Endometrial microvascular endothelial cells (primary cell): Measurements from ENCODE around the gene SPEM1. TPM values are rescaled to one million over a fixed set of nuclear protein-coding genes. Genes with fewer than 3 reads are reported as not detected.

ENCODE experiments used
- in situ Hi-C: cut with HindIII; loops from 2 replicates; pipeline ENCODE4 v1.10.0; 2017; ENCODE audit warnings: low sequenced_read_pairs, low pct_unique_long_range_greater_than_20kb; ENCODE audit errors: inconsistent ontology term
- total RNA-seq: library from RNA; depleted of rRNA; stranded (reverse); fragments of >200 nt; gene quantifications from one replicate; pipeline ENCODE4 v1.2.3, GENCODE V29; 2015; ENCODE audit errors: inconsistent ontology term

SPEM1 gene
- total RNA-seq, 1 donor from 2014 or later, result not detected

DNA sequence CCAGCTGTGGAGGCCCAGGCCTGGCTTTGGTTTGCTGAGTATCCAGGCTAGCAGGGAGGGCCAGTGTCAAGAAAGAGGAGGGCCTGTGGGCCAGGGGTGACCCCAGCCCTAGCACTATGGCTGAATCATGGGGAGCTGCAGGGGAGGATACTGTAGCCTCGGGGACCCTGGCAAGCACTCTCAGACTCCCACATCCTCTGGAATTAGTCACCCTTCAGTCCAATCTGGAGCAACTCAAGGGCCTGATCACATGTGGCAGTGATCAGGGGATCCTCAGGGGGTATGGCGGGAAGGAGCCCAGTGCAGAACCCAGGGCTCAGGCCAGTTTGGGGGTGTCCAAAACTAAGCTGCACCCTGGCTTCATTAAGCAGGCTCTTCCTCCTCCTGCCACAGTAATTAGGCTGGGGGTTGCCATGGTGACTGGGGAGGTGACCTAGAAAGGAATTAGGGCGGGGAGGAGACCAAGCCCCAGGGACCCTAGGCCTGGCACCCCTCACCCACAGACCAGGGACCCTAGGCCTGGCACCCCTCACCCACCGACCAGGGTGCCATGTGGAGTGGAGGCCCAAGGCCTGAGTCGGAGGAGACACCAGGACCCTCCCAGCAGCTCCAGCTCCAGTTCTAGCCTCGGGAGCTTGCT lies 6.7 kb upstream of the SPEM1 start:
- in situ Hi-C loops, result no loop called here

DNA sequence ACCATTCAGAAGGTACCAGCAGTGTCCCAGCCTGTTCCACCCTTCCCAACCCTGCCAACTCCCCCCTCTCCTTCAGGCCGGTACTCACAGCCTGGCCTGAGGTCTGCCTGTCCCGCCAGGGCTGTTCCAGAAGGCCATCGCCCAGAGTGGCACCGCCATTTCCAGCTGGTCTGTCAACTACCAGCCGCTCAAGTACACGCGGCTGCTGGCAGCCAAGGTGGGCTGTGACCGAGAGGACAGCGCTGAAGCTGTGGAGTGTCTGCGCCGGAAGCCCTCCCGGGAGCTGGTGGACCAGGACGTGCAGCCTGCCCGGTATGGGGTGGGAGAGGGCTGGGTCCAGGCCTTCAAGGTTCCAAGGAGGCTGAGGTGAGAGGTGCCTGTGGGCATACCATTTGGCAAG lies 5.3 kb upstream of the SPEM1 start:
- in situ Hi-C loops, result no loop called here

DNA sequence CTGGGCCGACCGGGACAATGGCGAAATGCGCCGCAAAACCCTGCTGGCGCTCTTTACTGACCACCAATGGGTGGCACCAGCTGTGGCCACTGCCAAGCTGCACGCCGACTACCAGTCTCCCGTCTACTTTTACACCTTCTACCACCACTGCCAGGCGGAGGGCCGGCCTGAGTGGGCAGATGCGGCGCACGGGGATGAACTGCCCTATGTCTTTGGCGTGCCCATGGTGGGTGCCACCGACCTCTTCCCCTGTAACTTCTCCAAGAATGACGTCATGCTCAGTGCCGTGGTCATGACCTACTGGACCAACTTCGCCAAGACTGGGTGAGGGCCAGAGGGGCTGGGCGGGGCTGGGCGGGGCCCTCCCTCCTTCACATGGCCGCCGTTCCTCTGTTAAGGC lies 4.3 kb upstream of the SPEM1 start:
- in situ Hi-C loops, result no loop called here

DNA sequence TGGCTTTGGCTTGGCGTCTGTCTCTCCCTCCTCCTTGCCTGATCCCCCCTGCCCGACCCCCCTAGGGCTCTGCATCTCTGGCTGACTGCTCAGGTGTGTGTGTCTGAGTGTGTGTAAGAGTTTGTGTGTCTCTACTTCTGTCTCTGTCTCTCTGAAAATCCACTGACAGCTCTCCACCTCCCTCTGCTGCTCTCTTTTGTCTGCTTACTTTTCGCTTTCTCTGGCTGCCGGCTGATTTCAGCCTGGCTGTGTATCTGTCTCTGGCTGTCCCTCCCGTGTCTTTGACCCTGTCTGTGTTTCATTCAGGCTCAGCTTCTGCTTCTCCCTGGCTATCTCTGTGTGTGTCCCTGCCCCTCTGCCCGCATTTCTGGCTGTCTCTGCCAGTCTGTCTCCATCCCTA lies 3.8 kb upstream of the SPEM1 start:
- in situ Hi-C loops, result no loop called here

DNA sequence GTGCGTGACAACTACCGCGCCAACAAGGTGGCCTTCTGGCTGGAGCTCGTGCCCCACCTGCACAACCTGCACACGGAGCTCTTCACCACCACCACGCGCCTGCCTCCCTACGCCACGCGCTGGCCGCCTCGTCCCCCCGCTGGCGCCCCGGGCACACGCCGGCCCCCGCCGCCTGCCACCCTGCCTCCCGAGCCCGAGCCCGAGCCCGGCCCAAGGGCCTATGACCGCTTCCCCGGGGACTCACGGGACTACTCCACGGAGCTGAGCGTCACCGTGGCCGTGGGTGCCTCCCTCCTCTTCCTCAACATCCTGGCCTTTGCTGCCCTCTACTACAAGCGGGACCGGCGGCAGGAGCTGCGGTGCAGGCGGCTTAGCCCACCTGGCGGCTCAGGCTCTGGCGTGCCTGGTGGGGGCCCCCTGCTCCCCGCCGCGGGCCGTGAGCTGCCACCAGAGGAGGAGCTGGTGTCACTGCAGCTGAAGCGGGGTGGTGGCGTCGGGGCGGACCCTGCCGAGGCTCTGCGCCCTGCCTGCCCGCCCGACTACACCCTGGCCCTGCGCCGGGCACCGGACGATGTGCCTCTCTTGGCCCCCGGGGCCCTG lies 3.0 kb upstream of the SPEM1 start:
- in situ Hi-C loops, result no loop called here

DNA sequence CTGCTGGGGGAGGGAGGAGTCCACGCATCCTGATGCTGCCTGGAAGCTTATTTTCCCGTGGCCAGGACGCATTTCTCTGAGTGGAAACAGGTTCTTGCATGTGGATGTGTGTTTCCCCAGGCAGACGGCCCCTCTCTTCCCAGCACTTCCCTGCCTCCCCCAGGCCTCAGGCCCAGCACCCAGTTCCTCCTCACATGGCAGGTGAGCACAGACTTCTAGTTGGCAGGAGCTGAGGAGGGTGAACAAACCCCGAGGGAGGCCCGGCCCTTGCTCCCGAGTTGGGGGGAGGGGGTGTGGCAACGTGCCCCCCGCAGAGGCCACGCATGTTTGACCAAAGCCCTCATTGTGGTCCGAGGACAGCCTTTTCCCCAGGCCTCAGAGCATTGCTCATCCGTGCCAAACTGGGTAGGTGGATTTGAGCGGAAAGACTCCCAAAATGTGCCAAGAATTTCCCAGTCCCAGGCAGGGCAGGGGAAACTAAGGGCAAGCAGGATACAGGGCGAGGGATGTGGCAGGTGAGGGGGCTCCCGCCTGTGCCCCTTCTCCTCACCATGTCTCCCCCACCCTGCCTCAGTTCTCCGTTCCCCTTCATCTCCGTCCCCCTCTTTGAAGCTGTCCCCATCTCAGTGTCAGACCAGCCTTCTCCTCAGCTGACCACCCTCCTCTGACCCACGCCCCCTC lies 1.5 kb upstream of the SPEM1 start:
- in situ Hi-C loops, result no loop called here

DNA sequence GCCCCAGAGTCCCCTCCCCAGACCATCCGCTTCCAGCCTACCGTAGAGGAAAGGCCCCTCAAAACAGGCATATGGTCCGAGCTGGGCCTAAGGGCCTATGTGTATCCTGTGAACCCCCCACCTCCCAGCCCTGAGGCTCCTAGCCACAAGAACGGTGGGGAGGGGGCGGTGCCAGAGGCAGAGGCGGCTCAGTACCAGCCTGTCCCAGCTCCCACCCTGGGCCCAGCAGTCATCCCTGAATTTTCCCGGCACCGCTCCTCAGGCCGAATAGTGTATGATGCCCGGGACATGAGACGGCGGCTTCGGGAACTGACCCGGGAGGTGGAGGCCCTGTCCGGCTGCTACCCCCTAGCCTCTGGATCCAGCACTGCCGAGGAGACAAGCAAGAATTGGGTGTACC lies 1.1 kb downstream of the SPEM1 start:
- in situ Hi-C loops, result no loop called here

DNA sequence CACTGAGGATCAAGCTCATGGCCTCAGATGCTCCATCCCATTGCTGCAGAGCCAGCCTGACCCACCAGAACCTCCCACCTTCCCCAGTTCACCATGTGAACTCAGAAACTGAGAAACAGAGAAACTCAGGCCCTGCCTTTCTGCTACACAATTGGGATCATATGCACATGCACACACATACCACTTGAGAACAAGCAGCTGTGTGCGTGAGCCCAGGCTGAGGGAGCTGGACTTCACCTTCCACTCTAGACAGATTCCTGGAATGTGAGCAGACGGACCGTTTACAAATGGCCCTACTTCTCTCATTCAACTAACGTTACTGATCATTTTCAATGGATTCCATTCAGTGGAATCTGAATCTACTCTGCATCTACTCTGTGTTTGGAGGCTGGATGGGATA lies 3.6 kb downstream of the SPEM1 start:
- in situ Hi-C loops, result no loop called here

DNA sequence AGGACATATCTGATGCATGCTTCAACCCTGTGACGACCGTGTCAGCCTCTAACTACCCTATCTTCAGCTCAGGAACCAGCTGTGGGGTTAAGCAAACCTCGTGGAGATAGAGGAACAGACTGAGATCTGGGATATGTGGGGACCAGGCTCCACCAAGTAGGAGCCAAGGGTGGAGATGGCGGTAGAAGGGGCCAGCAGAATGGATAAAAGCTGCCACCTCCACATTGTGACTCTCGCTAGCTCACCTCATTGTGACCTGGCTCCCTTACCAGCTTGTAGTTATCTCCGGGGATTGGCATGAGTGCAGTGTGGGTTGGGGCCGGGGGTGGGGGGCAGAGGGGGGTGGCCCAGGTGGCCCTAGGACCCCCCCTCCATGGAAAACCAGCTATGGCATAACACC lies 5.2 kb downstream of the SPEM1 start, which contains the start of gene SPEM2:
Gene SPEM2, plus strand, starts transcription at position 301 of the 400 bp plus-strand sequence. Its CDS starts 73 bp downstream, at position 374.
- in situ Hi-C loops, result no loop called here

DNA sequence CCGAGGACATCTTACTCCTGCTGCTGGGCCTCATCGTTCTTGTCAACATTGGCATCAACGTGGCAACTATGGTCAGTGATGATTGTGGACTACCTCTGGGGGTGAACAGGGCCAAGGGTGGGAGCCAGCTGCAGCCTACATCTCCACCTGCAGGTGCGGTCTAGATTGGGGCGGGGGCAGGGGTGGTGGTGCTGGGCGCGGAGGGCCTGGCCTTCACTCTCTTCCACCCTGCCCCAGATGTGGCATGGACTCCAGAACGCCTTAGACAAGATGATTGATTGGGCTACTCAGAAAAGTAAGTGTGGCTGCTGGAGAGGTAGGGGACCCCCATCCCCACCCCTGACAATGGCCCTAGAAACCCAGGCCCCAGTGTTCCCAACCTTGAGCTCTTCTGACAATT lies 5.6 kb downstream of the SPEM1 start:
- in situ Hi-C loops, result no loop called here

DNA sequence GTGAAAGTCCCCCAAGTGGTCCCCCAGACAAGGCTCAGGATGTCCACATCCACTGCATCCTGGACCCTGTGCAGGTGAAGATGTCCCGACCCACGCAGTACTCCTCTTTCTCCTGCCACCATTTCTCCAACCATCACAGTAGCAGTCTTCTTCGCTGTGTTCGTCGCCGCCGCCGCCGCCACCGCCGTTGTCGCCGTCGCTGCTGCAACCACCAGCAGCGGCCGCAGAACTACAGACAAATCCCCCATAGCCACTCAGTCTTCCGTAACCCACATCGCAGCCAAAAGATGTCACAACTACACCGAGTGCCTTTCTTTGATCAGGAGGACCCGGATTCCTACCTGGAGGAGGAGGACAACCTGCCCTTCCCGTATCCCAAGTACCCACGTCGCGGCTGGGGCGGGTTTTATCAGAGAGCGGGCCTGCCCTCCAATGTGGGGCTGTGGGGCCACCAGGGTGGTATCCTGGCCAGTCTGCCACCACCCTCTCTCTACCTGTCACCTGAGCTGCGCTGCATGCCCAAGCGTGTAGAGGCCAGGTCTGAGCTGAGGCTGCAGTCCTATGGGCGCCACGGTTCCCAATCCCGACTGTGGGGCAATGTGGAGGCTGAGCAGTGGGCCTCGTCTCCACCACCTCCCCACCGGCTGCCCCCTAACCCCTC lies 6.2 kb downstream of the SPEM1 start:
- in situ Hi-C loops, result no loop called here

DNA sequence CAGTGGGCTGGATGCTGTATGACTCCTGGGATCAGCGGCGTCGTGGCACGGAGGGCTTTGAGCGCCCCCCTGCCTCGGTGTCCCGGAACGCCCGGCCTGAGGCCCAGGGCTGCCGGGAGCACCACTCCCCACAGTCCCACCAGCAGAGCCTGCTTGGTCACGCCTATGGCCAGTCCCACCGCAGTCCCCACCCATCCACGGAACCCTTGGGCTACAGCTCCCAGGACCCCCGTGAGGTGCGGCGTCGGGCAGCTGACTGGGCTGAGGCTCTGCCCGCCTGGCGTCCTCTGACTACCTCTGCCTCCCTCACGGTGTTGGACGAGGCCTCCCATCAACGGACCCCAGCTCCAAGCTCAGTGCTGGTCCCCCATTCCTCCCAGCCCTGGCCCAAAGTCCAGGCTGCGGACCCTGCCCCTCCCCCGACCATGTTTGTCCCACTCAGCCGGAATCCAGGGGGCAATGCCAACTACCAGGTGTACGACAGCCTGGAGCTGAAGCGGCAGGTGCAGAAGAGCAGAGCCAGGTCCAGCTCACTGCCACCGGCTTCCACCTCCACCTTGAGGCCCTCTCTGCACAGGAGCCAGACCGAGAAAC lies 6.9 kb downstream of the SPEM1 start:
- in situ Hi-C loops, result no loop called here

DNA sequence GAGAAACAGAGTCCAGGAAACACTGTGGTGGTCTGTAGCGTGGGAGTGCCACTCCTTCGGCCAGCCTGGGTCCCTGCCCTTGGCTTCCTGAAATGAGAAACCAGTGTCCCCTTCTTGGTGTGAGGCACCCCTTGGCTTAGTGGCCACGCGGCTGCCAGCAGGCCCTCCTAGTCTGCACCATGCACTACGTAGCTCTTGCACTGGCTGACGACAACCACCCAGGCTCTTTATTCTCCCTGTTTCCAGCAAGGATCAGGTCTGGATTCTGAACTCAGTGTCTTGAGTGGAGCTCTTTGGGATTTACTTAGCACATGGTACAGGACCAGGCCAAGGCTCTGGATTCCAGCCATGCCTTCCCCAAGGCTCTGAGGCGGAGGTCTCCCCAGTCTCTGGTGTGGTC lies 7.4 kb downstream of the SPEM1 start:
- in situ Hi-C loops, result no loop called here

DNA sequence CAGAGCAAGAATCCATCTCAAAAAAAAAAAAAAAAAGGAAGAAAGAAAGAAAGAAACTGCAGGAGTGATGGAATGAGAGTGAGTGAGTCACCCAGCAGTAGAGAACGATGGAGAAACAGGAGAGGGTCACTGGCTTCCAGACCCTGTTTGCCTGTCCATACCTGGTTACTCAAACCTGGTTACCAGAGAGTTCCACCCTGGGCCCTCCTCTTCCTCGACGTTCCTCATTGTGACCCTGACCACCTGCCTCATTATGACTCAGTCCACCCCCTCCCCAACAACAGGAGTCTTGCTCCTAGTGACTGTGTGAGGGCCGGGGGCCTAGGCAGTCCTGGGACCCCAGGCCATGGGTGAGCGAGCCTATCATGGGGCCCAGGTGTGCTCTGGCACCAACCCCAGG lies 8.4 kb downstream of the SPEM1 start, which contains the start of gene SPEM3:
Gene SPEM3, plus strand, starts transcription at position 301 of the 400 bp plus-strand sequence. Its CDS starts 46 bp downstream, at position 347.
- in situ Hi-C loops, result no loop called here

DNA sequence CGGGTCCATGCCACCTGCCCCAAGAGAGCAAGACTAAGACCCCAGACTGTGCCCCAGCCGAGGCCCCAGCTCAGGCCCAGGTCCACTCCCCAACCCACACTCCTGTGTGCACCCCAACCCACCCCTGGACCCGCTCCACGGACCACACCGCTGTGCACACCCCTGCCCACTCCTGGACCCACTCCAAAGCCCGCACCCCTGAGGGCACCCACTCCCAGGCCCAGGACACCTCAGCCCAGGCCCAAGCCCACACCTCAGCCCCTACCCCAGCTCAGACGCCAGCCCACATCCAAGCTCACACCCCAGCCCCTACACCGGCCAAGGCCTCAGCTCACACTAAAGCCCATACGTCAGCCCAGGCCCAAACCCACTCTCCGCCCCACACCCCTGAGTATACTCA lies 9.6 kb downstream of the SPEM1 start:
- in situ Hi-C loops, result no loop called here

DNA sequence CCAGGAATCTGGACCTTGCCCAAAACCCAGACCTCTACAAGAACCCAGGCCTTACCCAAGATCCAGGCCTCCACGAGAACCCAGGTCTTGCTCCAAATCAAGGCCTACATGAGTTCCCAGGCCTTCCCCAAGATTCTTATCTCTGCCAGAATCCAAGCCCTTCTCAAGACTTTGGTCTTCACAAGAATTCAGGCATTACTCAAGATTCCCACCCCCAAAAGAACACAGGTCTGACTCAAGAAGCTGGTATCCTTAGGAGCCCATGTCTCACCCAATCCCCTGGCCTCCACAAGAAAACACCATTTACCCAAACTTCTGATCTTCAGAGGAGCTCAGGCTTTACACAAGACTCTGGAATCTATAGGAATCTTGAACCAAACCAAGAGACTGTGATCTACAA lies 11.1 kb downstream of the SPEM1 start:
- in situ Hi-C loops, result no loop called here

DNA sequence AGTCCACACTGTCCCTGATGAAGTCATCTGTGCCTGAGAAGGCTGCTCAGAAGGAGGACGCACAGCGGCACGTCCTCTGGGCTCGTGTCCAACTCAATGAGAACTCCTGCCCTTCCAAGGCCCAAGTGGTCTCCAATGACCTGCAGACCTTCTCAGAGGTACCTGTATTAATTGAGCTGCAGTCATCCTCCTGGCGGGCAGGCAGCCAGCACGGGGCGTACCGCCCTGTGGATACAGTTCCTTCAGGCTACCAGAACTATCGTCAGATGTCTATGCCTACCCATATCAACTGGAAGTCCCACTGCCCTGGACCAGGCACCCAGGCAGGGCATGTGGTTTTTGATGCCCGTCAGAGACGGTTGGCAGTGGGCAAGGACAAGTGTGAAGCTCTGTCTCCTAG lies 12.2 kb downstream of the SPEM1 start:
- in situ Hi-C loops, result no loop called here

DNA sequence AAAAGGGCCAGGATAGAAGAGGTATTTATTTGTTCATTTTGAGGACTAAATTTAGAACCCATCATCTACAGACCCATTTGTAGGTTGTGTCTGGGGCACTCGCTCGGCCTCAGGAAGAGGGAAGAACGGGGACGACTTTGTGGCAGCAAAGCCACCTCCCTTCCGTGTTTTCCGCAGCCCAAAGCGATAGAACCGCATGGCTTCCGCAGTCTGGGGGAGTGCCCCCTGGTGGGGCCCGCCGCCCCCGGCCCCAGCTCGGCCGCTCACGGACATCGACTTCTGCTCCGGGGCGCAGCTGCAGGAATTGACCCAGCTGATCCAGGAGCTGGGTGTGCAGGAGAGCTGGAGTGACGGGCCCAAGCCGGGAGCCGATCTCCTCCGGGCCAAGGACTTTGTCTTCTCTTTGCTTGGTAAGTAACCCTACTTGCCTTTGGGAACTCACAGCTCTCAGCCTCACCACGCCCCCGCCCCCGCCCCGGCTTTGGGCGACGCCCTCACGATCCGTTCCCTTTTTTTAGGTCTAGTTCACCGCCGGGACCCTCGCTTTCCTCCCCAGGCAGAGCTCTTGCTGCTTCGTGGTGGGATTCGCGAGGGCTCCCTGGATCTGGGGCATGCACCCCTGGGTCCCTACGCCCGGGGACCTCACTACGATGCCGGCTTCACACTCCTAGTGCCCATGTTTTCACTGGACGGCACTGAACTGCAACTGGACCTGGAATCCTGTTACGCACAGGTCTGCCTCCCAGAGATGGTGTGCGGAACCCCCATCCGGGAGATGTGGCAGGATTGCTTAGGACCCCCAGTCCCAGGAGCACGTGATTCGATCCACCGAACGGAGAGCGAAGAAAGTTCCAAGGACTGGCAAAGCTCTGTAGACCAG lies 15.8 kb downstream of the SPEM1 start:
- in situ Hi-C loops, result no loop called here
